H1 (cell line): Measurements from ENCODE around the gene SARNP. TPM values are rescaled to one million over a fixed set of nuclear protein-coding genes. Genes with fewer than 3 reads are reported as not detected.

Source experiments
- ATF2 ChIP-seq: IDR thresholded peaks from 2 replicates; pipeline ENCODE4 v1.6.1; 2012; ENCODE audit warnings: low read length, inconsistent platforms
- CEBPB ChIP-seq: IDR thresholded peaks from 2 replicates; pipeline ENCODE4 v1.6.1; 2012; ENCODE audit warnings: low read depth, low read length
- CTBP2 ChIP-seq: IDR thresholded peaks from 2 replicates; pipeline ENCODE4 v1.7.0; 2011; ENCODE audit warnings: borderline replicate concordance, mild to moderate bottlenecking, moderate library complexity, mixed read lengths, low read length; ENCODE audit not compliant: insufficient read depth, insufficient read length
- HDAC2 ChIP-seq, 2 experiments: fragments of 300-600 bp in 1 of 2; sonication (generic) in 1 of 2; IDR thresholded peaks; 2 replicates each; pipeline ENCODE4 v1.6.1; 2011 to 2012; ENCODE audit warnings: low read depth in 2 of 2, low read length in 2 of 2, mild to moderate bottlenecking in 2 of 2, moderate library complexity in 2 of 2, borderline replicate concordance in 1 of 2, inconsistent platforms in 1 of 2
- KDM1A ChIP-seq: fragments of 200-600, 300-600 bp; sonication (generic); IDR thresholded peaks from 2 replicates; pipeline ENCODE4 v1.7.1; 2016; ENCODE audit warnings: mild to moderate bottlenecking, low read length, borderline replicate concordance
- polyA plus RNA-seq, 7 experiments: library from polyadenylated mRNA; depleted of rRNA in 3 of 7; stranded (reverse) in 5 of 7; unstranded in 2 of 7; fragments of >200 nt in 5 of 7; fragments of 200-250 nt in 2 of 7; gene quantifications; 1 replicate in 5 of 7; 2 replicates in 1 of 7; 4 replicates in 1 of 7; pipeline versions ENCODE4 v1.2.1 to v1.2.3, GENCODE V29; 2011 to 2013; ENCODE audit warnings: missing spikeins in 2 of 7, mixed read lengths in 2 of 7
- total RNA-seq: library from RNA; stranded (reverse); fragmentation: NEBNext Ultra II Directional; extraction: Animal tissue kit (Norgen Biotek cat#: 25700); gene quantifications from 2 replicates; pipeline ENCODE4 v1.2.1, GENCODE V29; 2021
- TF ChIP-seq, protein P1 (sequence below): IDR thresholded peaks from 2 replicates; pipeline ENCODE4 v1.6.1; 2011; ENCODE audit warnings: low read length, improper control_type of control experiment

SARNP gene
- total and polyA plus RNA-seq, 2 of the 8 experiments (the other 6 are each of a cell fraction or from before 2014, with no cell fraction given) = 114 to 226 TPM

DNA sequence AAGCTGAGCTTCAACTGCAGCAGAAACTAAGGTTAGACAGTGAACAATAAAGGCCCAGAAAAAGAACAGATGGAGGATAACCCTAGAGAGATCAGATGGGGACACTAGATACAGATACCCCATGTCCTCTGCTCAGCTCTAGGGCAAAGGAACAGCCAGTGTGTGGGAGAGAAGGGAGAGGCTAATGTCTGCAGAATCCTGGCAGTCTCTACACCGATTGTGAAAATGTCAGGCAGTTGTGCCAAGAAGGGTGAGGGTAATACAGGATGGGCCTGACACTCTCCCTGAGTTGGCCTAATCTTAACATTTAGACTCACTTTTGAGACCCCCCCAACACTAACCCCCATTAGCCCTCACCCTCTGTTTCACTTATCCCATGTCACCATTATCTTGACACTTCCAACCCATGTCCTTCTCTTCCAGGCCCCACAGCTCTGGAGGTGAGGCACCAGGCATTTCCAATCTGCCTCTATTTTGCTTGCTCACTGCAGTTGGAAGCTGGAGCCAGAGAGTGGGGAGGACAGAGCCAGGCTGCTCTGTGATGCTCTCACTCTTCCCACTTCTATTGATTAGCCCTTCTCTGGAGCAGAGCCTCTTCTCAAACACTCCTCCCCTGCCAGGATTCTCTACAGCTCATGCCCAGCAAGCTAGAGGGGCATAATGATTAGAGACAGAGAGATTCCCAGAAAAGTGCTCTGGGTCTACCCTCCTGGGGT, 104.7 kb downstream of the SARNP start (continued):
- no peak for TF ChIP-seq ATF2
- TF ChIP-seq HDAC2 (IDR thresholded peaks at IDR 0.05; ENCODE audit: borderline replicate concordance in 1 of 2, low read depth in 2 of 2, low read length in 2 of 2) = no peak
- TF ChIP-seq KDM1A = no peak
- no peak for TF ChIP-seq CTBP2
- no peak for TF ChIP-seq CEBPB
- TF ChIP-seq, protein P1, sequence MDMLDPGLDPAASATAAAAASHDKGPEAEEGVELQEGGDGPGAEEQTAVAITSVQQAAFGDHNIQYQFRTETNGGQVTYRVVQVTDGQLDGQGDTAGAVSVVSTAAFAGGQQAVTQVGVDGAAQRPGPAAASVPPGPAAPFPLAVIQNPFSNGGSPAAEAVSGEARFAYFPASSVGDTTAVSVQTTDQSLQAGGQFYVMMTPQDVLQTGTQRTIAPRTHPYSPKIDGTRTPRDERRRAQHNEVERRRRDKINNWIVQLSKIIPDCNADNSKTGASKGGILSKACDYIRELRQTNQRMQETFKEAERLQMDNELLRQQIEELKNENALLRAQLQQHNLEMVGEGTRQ = no peak
